Lung (tissue), 12 donors: ENCODE measurements around the gene ZNF334. TPM values are rescaled to one million over a fixed set of nuclear protein-coding genes. Genes with fewer than 3 reads are reported as not detected.

Experiments used
- ATAC-seq: fragments of 200-7000 bp; cut with Tn5 transposase; one replicate; pipeline ENCODE4 v1.9.1; 2020; ENCODE audit warnings: moderate number of reproducible peaks; ENCODE audit not compliant: insufficient read depth, low FRiP score
- DNase-seq, 3 donors: peaks; one replicate each; pipeline ENCODE4 v3.0.0-alpha.2; 2013 to 2017
- H3K27ac ChIP-seq, 2 donors: one replicate each; pipeline ENCODE4 v1.5.1; 2013; ENCODE audit warnings: mild to moderate bottlenecking in 2 of 2, moderate library complexity in 2 of 2, control low read depth in 1 of 2, inconsistent platforms in 1 of 2, low read depth in 1 of 2, low read length in 1 of 2
- H3K27me3 ChIP-seq, 3 donors: one replicate each; pipeline ENCODE4 v1.5.1; 2013; ENCODE audit warnings: low read length in 2 of 3; ENCODE audit not compliant: control insufficient read depth in 3 of 3, insufficient read depth in 3 of 3
- H3K36me3 ChIP-seq, 4 donors: one replicate each; pipeline ENCODE4 v1.5.1; 2013; ENCODE audit warnings: low read length in 4 of 4, mild to moderate bottlenecking in 1 of 4, moderate library complexity in 1 of 4; ENCODE audit not compliant: control insufficient read depth in 4 of 4, insufficient read depth in 4 of 4
- H3K4me1 ChIP-seq, 5 donors: one replicate each; pipeline ENCODE4 v1.5.1; 2013; ENCODE audit warnings: low read length in 5 of 5, mild to moderate bottlenecking in 2 of 5, moderate library complexity in 1 of 5; ENCODE audit not compliant: control insufficient read depth in 5 of 5, insufficient read depth in 5 of 5
- H3K4me3 ChIP-seq: one replicate; pipeline ENCODE4 v1.5.1; 2013; ENCODE audit warnings: mild to moderate bottlenecking, control low read depth, moderate library complexity
- H3K9ac ChIP-seq, 2 donors: one replicate each; pipeline ENCODE4 v1.5.1; 2013; ENCODE audit warnings: low read length in 2 of 2, control low read depth in 1 of 2; ENCODE audit not compliant: insufficient read depth in 1 of 2
- H3K9me3 ChIP-seq, 4 donors: one replicate each; pipeline ENCODE4 v1.5.1; 2013; ENCODE audit warnings: low read length in 3 of 4, mild to moderate bottlenecking in 1 of 4, moderate library complexity in 1 of 4; ENCODE audit not compliant: control insufficient read depth in 4 of 4, insufficient read depth in 3 of 4
- WGBS, 2 donors: extraction: QIAGEN DNeasy Blood & Tissue Kit; methylation state at CpG; one replicate each; pipeline ENCODE4 v1.1.7; 2013; 5-methylcytosine and 5-hydroxymethylcytosine counted together
- polyA plus RNA-seq, 2 donors: library from polyadenylated mRNA; stranded (reverse); fragments of 200-250 nt; gene quantifications; one replicate each; pipeline ENCODE4 v1.2.1, GENCODE V29; 2013
- total RNA-seq, 2 donors: library from RNA; depleted of rRNA in 1 of 2; stranded (reverse); fragments of >200 nt in 1 of 2; gene quantifications; one replicate each; pipeline ENCODE4 v1.2.1, GENCODE V29; 2014 to 2021
- TF ChIP-seq, protein P1 (sequence below): IDR thresholded peaks from 2 replicates; pipeline ENCODE4 v1.5.1; 2012; ENCODE audit warnings: mild to moderate bottlenecking; ENCODE audit errors: control extremely low read depth, extremely low read depth
- donor health status: control.
- donor health status: control.
- donor health status: Bipolar disorder and iron deficiency.
- donor health status: healthy.
- donor health status: DM: yes; HTN: yes; CAD: no.

Gene ZNF334
- total and polyA plus RNA-seq, 4 donors = 1.4 to 25.3 (median 5.3) TPM

- Histone ChIP-seq H3K36me3 (no peaks in the 10 kb centered on the region), H3K9ac (no peak overlapping the region), H3K4me3 (no peak overlapping the region), H3K27ac (no peak overlapping the region), H3K4me1 (peaks cover 0 to 4% (median 0%) of the 10 kb centered on the region in 5 donors), H3K9me3 (peaks cover 0 to 4% (median 0%) of the 10 kb centered on the region in 4 donors), H3K27me3 (peaks cover 9 to 17% (median 10%) of the 10 kb centered on the region in 3 donors)
- no peak for DNase-seq
- WGBS, 2 donors = 16 to 23% methylated on average over 1 of the region's 1 CpG
- TF ChIP-seq, protein P1, sequence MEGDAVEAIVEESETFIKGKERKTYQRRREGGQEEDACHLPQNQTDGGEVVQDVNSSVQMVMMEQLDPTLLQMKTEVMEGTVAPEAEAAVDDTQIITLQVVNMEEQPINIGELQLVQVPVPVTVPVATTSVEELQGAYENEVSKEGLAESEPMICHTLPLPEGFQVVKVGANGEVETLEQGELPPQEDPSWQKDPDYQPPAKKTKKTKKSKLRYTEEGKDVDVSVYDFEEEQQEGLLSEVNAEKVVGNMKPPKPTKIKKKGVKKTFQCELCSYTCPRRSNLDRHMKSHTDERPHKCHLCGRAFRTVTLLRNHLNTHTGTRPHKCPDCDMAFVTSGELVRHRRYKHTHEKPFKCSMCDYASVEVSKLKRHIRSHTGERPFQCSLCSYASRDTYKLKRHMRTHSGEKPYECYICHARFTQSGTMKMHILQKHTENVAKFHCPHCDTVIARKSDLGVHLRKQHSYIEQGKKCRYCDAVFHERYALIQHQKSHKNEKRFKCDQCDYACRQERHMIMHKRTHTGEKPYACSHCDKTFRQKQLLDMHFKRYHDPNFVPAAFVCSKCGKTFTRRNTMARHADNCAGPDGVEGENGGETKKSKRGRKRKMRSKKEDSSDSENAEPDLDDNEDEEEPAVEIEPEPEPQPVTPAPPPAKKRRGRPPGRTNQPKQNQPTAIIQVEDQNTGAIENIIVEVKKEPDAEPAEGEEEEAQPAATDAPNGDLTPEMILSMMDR = no peak
- ATAC-seq = no peak
These were observed 30.6 kb upstream of the ZNF334 start for GRCh38 chr20:46543959-46544358.

GRCh38 chr20:46543033-46543432, 29.7 kb upstream of the ZNF334 start:
- Histone ChIP-seq H3K27ac (no peak overlapping the region), H3K4me1 (peaks cover 0 to 4% (median 0%) of the 10 kb centered on the region in 5 donors), H3K4me3 (no peak overlapping the region), H3K9me3 (peaks cover 0 to 4% (median 0%) of the 10 kb centered on the region in 4 donors), H3K27me3 (peaks cover 10 to 17% (median 11%) of the 10 kb centered on the region in 3 donors), H3K9ac (no peak overlapping the region), H3K36me3 (no peaks in the 10 kb centered on the region)
- ATAC-seq = no peak
- TF ChIP-seq, protein P1 = no peak
- 65 to 71% methylated on average over 4 of the region's 4 CpGs for WGBS, 2 donors
- no peak for DNase-seq

- WGBS, 2 donors = 65 to 69% methylated on average over 36 of the region's 36 CpGs
- TF ChIP-seq, protein P1 = no peak
These were observed 28.0 kb upstream of the ZNF334 start for GRCh38 chr20:46541229-46541935.

More at GRCh38 chr20:46541229-46541935, 28.0 kb upstream of the ZNF334 start:
- H3K4me3 ChIP-seq = no peak overlapping the region
- H3K36me3 ChIP-seq = no peaks in the 10 kb centered on the region
- peaks cover 0 to 4% (median 0%) of the 10 kb centered on the region in 5 donors for H3K4me1 ChIP-seq
- DNase-seq (no peak), ATAC-seq (no peak)
- no peak overlapping the region for H3K9ac ChIP-seq
- H3K9me3 ChIP-seq = peaks cover 0 to 4% (median 0%) of the 10 kb centered on the region in 4 donors
- H3K27me3 ChIP-seq = peaks cover 11 to 20% (median 14%) of the 10 kb centered on the region in 3 donors
- no peak overlapping the region for H3K27ac ChIP-seq
